IMR-90 (cell line): ENCODE measurements around the gene HDAC9. TPM values are rescaled to one million over a fixed set of nuclear protein-coding genes. Genes with fewer than 3 reads are reported as not detected.

ENCODE experiments used
- ATAC-seq: fragments of 200-7000 bp; cut with Tn5 transposase; 2 replicates; pipeline ENCODE4 v1.9.1; 2020; ENCODE audit warnings: low read depth, mild to moderate bottlenecking, moderate library complexity
- BruUV-seq: library from RNA; stranded (reverse); fragments of 400-500 nt; replicated peaks from 2 replicates; lab custom pipeline; 2021; lab: Mats Ljungman, UMichigan
- CTCF ChIA-PET: fragments of 300-600 bp; formaldehyde crosslinking; extraction: SDS; loops from one replicate; lab custom pipeline; 2021; ENCODE audit warnings: antibody characterized with exemption; lab: Yijun Ruan, JAX
- POLR2A ChIA-PET: fragments of 300-600 bp; sonication (Branson Sonifier 250); formaldehyde crosslinking; loops from one replicate; lab custom pipeline; 2022; ENCODE audit warnings: antibody characterized with exemption; ENCODE audit not compliant: unreplicated experiment; lab: Charles Lee
- DNase-seq: peaks from one replicate; pipeline ENCODE4 v3.0.0; 2013
- H2AFZ ChIP-seq: replicated peaks from 2 replicates; pipeline ENCODE3; 2013; ENCODE audit warnings: low read length, mild to moderate bottlenecking; ENCODE audit not compliant: poor library complexity
- H2AK5ac ChIP-seq: 2 replicates; pipeline ENCODE4 v1.6.1; 2013; ENCODE audit warnings: low read depth, low read length, inconsistent platforms
- H2AK9ac ChIP-seq: replicated peaks from 2 replicates; pipeline ENCODE3; 2013; ENCODE audit warnings: mild to moderate bottlenecking, low read depth, low read length, moderate library complexity; ENCODE audit not compliant: poor library complexity
- H2BK120ac ChIP-seq: 2 replicates; pipeline ENCODE4 v1.6.1; 2013; ENCODE audit warnings: low read depth, low read length, inconsistent platforms
- H2BK15ac ChIP-seq: 3 replicates; pipeline ENCODE4 v1.6.1; 2013; ENCODE audit warnings: low read depth, low read length, inconsistent platforms
- H2BK20ac ChIP-seq: 2 replicates; pipeline ENCODE4 v1.6.1; 2013; ENCODE audit warnings: low read depth, mild to moderate bottlenecking, inconsistent platforms, low read length, moderate library complexity
- H2BK5ac ChIP-seq: 2 replicates; pipeline ENCODE4 v1.6.1; 2013; ENCODE audit warnings: mild to moderate bottlenecking, low read depth, low read length, inconsistent platforms; ENCODE audit not compliant: poor library complexity, severe bottlenecking
- H3K14ac ChIP-seq: replicated peaks from 2 replicates; pipeline ENCODE4 v1.6.1; 2013; ENCODE audit warnings: low read depth, low read length, inconsistent platforms
- H3K18ac ChIP-seq: 2 replicates; pipeline ENCODE4 v1.6.1; 2013; ENCODE audit warnings: low read depth, low read length, control low read depth
- H3K23ac ChIP-seq: 2 replicates; pipeline ENCODE4 v1.6.1; 2013; ENCODE audit warnings: low read depth, low read length, inconsistent platforms
- H3K27ac ChIP-seq: 2 replicates; pipeline ENCODE4 v1.5.1; 2013; ENCODE audit warnings: mild to moderate bottlenecking, control low read depth, low read length; ENCODE audit not compliant: insufficient read depth
- H3K27me3 ChIP-seq: 2 replicates; pipeline ENCODE4 v1.6.1; 2013; ENCODE audit warnings: low read length; ENCODE audit not compliant: control insufficient read depth, insufficient read depth
- H3K36me3 ChIP-seq: 2 replicates; pipeline ENCODE4 v1.6.1; 2013; ENCODE audit warnings: low read length, mixed read lengths; ENCODE audit not compliant: control insufficient read depth, insufficient read depth
- H3K4ac ChIP-seq: 2 replicates; pipeline ENCODE4 v1.6.1; 2013; ENCODE audit warnings: low read depth, low read length, inconsistent platforms
- H3K4me1 ChIP-seq: 2 replicates; pipeline ENCODE4 v1.6.1; 2013; ENCODE audit warnings: low read length, mixed read lengths; ENCODE audit not compliant: control insufficient read depth, insufficient read depth
- H3K4me2 ChIP-seq: 2 replicates; pipeline ENCODE4 v1.6.1; 2013; ENCODE audit warnings: low read depth, mild to moderate bottlenecking, control low read depth, low read length, moderate library complexity
- H3K4me3 ChIP-seq: 2 replicates; pipeline ENCODE4 v1.5.1; 2013; ENCODE audit warnings: low read depth, mild to moderate bottlenecking, control low read depth, low read length, moderate library complexity; ENCODE audit not compliant: insufficient read depth
- H3K56ac ChIP-seq: 2 replicates; pipeline ENCODE4 v1.6.1; 2013; ENCODE audit warnings: low read length, inconsistent platforms; ENCODE audit not compliant: insufficient read depth; ENCODE audit errors: extremely low read depth
- H3K79me1 ChIP-seq, 2 experiments: 2 replicates each; pipeline ENCODE4 v1.6.1; 2013; ENCODE audit warnings: low read length in 2 of 2, inconsistent platforms in 1 of 2, low read depth in 1 of 2
- H3K9ac ChIP-seq: 2 replicates; pipeline ENCODE4 v1.6.1; 2013; ENCODE audit warnings: low read depth, low read length, control low read depth
- H3K9me1 ChIP-seq: 2 replicates; pipeline ENCODE4 v1.6.1; 2013; ENCODE audit warnings: low read length, inconsistent platforms; ENCODE audit not compliant: insufficient read depth
- H3K9me3 ChIP-seq: 2 replicates; pipeline ENCODE4 v1.6.1; 2013; ENCODE audit warnings: low read length; ENCODE audit not compliant: control insufficient read depth, insufficient read depth
- H4K20me1 ChIP-seq: 2 replicates; pipeline ENCODE4 v1.6.1; 2013; ENCODE audit warnings: low read length, inconsistent platforms; ENCODE audit not compliant: insufficient read depth
- H4K5ac ChIP-seq: 2 replicates; pipeline ENCODE4 v1.6.1; 2013; ENCODE audit warnings: mild to moderate bottlenecking, low read depth, low read length, control low read depth
- H4K8ac ChIP-seq, 2 experiments: 2 replicates each; pipeline ENCODE4 v1.6.1; 2013; ENCODE audit warnings: low read depth in 2 of 2, low read length in 2 of 2, control low read depth in 1 of 2, inconsistent platforms in 1 of 2
- H4K91ac ChIP-seq: 2 replicates; pipeline ENCODE4 v1.6.1; 2013; ENCODE audit warnings: low read depth, low read length, inconsistent platforms; ENCODE audit not compliant: insufficient read depth
- CHD1 ChIP-seq: IDR thresholded peaks from 2 replicates; pipeline ENCODE4 v1.6.1; 2012; ENCODE audit warnings: low read depth, low read length, improper control_type of control experiment
- MAFK ChIP-seq: IDR thresholded peaks from 2 replicates; pipeline ENCODE4 v1.6.1; 2012; ENCODE audit warnings: low read depth, low read length, improper control_type of control experiment
- MAZ ChIP-seq: IDR thresholded peaks from 2 replicates; pipeline ENCODE4 v1.6.1; 2012; ENCODE audit warnings: low read depth, mild to moderate bottlenecking, low read length, improper control_type of control experiment, moderate library complexity, borderline replicate concordance
- NFE2L2 ChIP-seq: fragments of 150-350 bp; IDR thresholded peaks from 2 replicates; pipeline ENCODE4 v1.6.1; 2016; ENCODE audit warnings: low read depth, mild to moderate bottlenecking, low read length
- POLR2A ChIP-seq: IDR thresholded peaks from 2 replicates; pipeline ENCODE4 v1.6.1; 2012; ENCODE audit warnings: mild to moderate bottlenecking, low read depth, low read length
- SMC3 ChIP-seq: fragments of 150-350 bp; IDR thresholded peaks from 2 replicates; pipeline ENCODE4 v1.6.1; 2016; ENCODE audit warnings: low read depth, mild to moderate bottlenecking, antibody characterized with exemption, low read length, moderate library complexity
- WGBS, 2 experiments: methylation state at CpG; one replicate each; pipeline versions ENCODE4 v1.1.5 to v1.1.7; 2013; ENCODE audit warnings: missing lambda C conversion rate in 2 of 2; ENCODE audit not compliant: insufficient read length in 1 of 2; ENCODE audit errors: extremely low coverage in 2 of 2; 5-methylcytosine and 5-hydroxymethylcytosine counted together
- dilution Hi-C: fragments of 300-500 bp; cut with HindIII; formaldehyde crosslinking; loops from one replicate; pipeline ENCODE4 v1.14.3; 2018; ENCODE audit warnings: low sequenced_read_pairs; ENCODE audit not compliant: unreplicated experiment
- in situ Hi-C: fragments of 300-500 bp; cut with MboI; formaldehyde crosslinking; loops from 3 replicates; pipeline ENCODE4 v1.14.3; 2019; ENCODE audit warnings: low sequenced_read_pairs, inconsistent platforms, mixed read lengths
- intact Hi-C: fragments of 100-400 bp; cut with micrococcal nuclease; formaldehyde crosslinking; loops from 2 replicates; pipeline ENCODE4 v1.10.0; 2022
- polyA plus RNA-seq, 3 experiments: library from polyadenylated mRNA; depleted of rRNA; stranded (reverse); fragments of >200 nt; gene quantifications; 2 replicates each; pipeline ENCODE4 v1.2.3, GENCODE V29; 2012; ENCODE audit warnings: low replicate concordance in 1 of 3
- total RNA-seq: library from RNA; depleted of rRNA; stranded (reverse); fragments of >200 nt; gene quantifications from 2 replicates; pipeline ENCODE4 v1.2.3, GENCODE V29; 2012
- TF ChIP-seq, protein P1 (sequence below): conservative IDR thresholded peaks from 2 replicates; pipeline ENCODE4 v1.5.1; 2012; ENCODE audit warnings: mild to moderate bottlenecking, low read depth, low read length, improper control_type of control experiment
- TF ChIP-seq, protein P2 (sequence below): fragments of 150-350 bp; IDR thresholded peaks from 2 replicates; pipeline ENCODE4 v1.6.1; 2016; ENCODE audit warnings: low read depth, mild to moderate bottlenecking, low read length, moderate library complexity, borderline replicate concordance

The HDAC9 gene
- total and polyA plus RNA-seq, 2 of the 4 experiments (the other 2 are of a cell fraction): 4.3 to 24.7 TPM

DNA sequence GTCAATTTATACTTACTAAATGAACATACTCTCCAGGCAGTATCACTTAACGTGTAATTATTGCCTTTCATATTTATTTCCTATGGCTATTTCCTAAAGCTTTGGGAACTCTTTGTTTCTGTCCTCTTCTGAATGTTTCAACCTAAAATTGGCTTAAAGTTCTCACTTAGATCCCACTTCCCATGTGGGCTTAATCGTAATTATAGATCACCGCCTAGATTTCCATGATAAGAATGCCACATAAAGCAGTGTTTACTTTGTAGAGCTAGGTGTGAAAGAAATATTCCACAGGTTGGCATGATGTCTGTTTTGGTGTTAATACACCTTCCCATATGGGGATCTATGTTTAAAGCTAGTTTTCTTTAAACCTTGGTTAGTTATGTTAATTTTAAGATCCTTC is 1.5 kb downstream of the HDAC9 start:
- dilution Hi-C loops (no loop called here), in situ Hi-C loops (no loop called here), intact Hi-C loops (no loop called here)
- no peaks in the 10 kb centered on the region; the same call in 1 of the 2 replicates for H3K9me1 ChIP-seq
- no TSS peak for BruUV-seq
- H2BK5ac ChIP-seq: no peak overlapping the region
- no peak overlapping the region for H3K56ac ChIP-seq
- no peak overlapping the region for H2AFZ ChIP-seq
- H3K9ac ChIP-seq: no peak overlapping the region
- no peaks in the 10 kb centered on the region; the same call in 1 of the 2 replicates for H3K4me1 ChIP-seq
- no peak overlapping the region for H3K27ac ChIP-seq
- H3K14ac ChIP-seq: no peak overlapping the region
- no peak overlapping the region for H2BK120ac ChIP-seq
- H4K91ac ChIP-seq: no peak overlapping the region
- H3K79me1 ChIP-seq: 0 out of 4 replicates have a peak, but pooled peaks cover 0 to 4% of the 10 kb centered on the region in 2 experiments
- H2BK15ac ChIP-seq: no peak overlapping the region
- no peak overlapping the region for H2AK9ac ChIP-seq
- POLR2A ChIA-PET: no interaction called here
- ATAC-seq (no peak), DNase-seq (no peak)
- CTCF ChIA-PET: no interaction called here
- no peaks in the 10 kb centered on the region for H3K9me3 ChIP-seq
- no peak overlapping the region for H2BK20ac ChIP-seq
- no peak overlapping the region for H3K23ac ChIP-seq
- H4K20me1 ChIP-seq: no peaks in the 10 kb centered on the region
- TF ChIP-seq NFE2L2: no peak
- TF ChIP-seq, protein P1, sequence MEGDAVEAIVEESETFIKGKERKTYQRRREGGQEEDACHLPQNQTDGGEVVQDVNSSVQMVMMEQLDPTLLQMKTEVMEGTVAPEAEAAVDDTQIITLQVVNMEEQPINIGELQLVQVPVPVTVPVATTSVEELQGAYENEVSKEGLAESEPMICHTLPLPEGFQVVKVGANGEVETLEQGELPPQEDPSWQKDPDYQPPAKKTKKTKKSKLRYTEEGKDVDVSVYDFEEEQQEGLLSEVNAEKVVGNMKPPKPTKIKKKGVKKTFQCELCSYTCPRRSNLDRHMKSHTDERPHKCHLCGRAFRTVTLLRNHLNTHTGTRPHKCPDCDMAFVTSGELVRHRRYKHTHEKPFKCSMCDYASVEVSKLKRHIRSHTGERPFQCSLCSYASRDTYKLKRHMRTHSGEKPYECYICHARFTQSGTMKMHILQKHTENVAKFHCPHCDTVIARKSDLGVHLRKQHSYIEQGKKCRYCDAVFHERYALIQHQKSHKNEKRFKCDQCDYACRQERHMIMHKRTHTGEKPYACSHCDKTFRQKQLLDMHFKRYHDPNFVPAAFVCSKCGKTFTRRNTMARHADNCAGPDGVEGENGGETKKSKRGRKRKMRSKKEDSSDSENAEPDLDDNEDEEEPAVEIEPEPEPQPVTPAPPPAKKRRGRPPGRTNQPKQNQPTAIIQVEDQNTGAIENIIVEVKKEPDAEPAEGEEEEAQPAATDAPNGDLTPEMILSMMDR: no peak
- no peak for TF ChIP-seq MAZ
- TF ChIP-seq MAFK: no peak
- TF ChIP-seq CHD1: no peak
- no peak for TF ChIP-seq SMC3
- TF ChIP-seq, protein P2, sequence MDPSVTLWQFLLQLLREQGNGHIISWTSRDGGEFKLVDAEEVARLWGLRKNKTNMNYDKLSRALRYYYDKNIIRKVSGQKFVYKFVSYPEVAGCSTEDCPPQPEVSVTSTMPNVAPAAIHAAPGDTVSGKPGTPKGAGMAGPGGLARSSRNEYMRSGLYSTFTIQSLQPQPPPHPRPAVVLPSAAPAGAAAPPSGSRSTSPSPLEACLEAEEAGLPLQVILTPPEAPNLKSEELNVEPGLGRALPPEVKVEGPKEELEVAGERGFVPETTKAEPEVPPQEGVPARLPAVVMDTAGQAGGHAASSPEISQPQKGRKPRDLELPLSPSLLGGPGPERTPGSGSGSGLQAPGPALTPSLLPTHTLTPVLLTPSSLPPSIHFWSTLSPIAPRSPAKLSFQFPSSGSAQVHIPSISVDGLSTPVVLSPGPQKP: no peak
- TF ChIP-seq POLR2A: no peak
- H3K36me3 ChIP-seq: no peaks in the 10 kb centered on the region
- H4K5ac ChIP-seq: no peak overlapping the region
- H3K18ac ChIP-seq: no peak overlapping the region
- no peak overlapping the region for H2AK5ac ChIP-seq
- H3K4me2 ChIP-seq: no peak overlapping the region
- H3K4ac ChIP-seq: no peak overlapping the region
- H4K8ac ChIP-seq: no peak overlapping the region
- WGBS, 2 experiments: no CpG with 5 or more reads among the region's 3 CpGs
- H3K4me3 ChIP-seq: no peak overlapping the region
- no peaks in the 10 kb centered on the region for H3K27me3 ChIP-seq
